ENCODE results near the gene MICAL2.
A peak's percentile ranks its signal among the peaks of the same experiment; 100 is the strongest.

MICAL2 gene

DNA sequence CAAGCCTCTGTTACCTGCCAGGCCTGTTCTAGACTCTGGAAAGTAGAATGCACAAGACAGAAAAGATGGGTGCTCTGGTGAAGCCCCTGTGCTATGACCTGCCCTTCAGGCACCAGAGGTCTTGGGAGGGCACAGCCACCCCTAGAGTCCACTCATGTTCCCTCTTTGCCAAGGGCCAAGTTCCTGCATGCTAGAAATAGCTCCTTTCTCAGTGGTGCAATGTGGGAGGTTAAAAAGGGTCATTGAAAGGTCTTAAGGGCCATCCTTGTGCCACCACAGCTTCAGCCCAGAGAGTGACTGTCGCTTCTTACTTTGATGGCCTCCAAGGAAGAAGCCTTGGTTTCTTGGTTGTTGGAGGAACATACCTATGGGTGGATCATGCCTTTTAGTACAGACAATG, 182.4 kb downstream of the MICAL2 start:
- no peak for DNase-seq

- DNase-seq: no peak
Measured at GRCh38 chr11:12293486-12293885, 183.1 kb downstream of the MICAL2 start.

- DNase-seq: no peak
Measured at GRCh38 chr11:12294613-12295012, 184.2 kb downstream of the MICAL2 start.

DNA sequence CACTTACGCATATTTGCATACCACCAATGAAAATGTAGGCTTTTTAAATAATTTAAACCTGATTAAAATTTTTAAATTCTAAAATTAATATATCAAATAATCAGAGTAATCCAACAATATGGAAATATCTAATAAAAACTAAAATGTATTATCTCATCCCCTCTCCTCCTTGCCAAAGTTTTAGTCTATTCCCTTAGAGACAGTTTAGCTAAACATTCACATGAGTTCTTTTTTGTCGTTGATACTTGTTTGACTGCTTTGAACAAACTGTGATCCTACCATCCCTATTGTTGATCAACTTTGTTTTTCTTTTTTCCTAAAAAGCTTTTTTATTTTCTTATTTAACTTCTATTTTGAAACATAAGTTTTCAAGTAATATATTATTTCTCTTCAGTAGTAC, 185.6 kb downstream of the MICAL2 start:
- no peak for DNase-seq

DNA sequence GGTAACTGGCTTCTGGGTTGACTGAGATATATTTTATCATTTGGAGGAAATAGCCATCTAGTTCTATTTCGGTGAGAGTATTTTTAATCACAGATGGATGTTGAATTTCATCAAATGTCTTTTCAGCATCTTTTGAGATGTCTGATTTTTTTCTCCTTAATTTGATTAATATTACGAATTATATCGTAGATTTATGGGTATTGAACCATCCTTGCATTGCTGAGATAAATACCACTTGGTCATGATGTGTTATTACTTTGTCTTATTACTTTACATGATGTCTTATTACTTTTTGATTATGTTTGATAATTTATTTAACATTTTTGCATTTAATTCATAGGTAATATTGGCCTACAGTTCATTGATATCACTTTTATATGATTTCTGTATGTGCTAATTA, 188.2 kb downstream of the MICAL2 start:
- no peak for DNase-seq

- no peak for DNase-seq
Measured at GRCh38 chr11:12301379-12301778, 191.0 kb downstream of the MICAL2 start.

DNA sequence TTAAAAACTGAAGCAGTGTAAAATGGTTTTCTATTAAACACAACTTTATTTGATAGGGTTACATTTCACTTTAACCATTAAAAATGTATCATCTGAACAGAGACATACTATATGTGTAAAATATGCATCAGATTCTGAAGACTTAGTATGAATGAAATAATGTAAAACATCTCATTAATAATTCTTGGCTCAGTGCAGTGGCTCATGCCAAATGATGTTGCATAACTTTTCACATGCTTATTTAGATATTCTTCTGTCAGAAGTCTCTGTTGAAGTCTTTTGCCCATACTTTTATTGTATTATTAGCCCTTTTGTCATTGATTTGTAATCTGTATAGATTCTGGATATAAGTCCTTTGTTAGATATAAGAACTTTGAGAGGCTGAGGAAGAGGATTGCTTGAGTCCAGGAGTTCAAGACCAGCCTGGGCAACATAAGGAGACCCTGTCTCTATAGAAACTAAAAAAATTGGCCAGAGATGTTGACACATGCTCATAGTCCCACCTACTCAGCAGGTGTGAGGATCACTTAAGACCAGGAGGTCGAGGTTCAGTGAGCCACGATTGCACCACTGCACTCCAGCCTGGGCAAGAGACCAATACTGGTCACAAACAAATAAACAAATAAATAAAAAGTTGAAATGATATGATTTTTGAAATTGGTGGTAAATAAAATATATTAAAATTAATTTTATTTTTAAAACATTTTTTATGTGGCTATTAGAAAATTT, 193.2 kb downstream of the MICAL2 start:
- peak; percentile 38 for DNase-seq

GRCh38 chr11:12306830-12307229, 196.4 kb downstream of the MICAL2 start:
- DNase-seq: no peak

GRCh38 chr11:12312132-12312531, 201.7 kb downstream of the MICAL2 start:
- DNase-seq: no peak

All from HCEC 1CT (cell line).